HG03135 (cell line): ENCODE results near the gene ZNF581.

Experiments used
- ATAC-seq: cut with Tn5 transposase; IDR thresholded peaks from one replicate; pipeline ENCODE4 v1.9.1; 2021; ENCODE audit warnings: mild to moderate bottlenecking, moderate library complexity; ENCODE audit not compliant: unreplicated experiment

The ZNF581 gene, protein sequence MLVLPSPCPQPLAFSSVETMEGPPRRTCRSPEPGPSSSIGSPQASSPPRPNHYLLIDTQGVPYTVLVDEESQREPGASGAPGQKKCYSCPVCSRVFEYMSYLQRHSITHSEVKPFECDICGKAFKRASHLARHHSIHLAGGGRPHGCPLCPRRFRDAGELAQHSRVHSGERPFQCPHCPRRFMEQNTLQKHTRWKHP

DNA sequence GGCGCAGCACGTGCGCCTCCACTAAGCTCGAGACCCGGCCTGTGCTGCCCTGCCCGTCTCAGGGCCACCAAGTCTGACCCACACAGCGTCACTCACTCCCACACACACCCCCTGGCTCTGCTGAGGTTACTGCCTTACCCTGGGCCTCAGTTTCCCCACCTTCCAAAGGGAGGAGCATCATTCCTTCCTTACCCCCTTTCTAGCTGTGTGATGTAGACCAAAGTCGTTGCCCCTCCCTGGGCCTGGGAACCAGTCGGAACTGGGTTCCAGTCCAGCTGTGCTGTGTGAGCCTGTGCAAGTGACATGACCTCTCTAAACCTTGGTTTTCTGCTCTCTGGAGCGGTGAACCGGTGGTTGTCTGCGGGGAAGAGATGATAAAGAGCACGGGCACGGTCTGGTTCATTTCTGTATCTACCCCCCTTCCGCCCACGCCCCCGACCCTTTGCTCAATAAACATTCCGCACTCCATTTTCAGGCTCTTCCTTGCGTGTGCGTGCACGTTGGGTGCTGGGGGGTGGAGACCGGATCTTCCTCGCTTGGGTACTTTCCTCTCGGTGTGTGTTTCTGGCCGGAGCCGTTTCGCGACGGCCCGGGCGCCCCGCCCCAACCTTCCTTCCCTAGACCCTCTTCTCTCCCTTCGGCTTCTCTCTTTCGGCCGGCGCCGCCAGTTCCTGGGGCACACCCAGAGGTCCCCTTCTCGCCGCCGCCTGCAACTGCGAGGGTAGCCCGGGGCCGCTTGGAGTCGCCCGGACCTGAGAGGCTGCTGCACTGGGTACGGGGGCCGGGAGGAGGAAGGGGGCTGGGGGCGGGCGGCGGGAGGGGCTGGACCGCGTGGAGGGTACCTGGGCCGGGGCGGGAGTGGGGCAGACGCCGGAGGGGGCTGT is at the start of gene ZNF581:
Gene ZNF581 (plus strand): TSS at position 647 of the 884 bp plus-strand sequence. CDS start 923 bp downstream, outside the sequence.
- ATAC-seq, result peak; percentile 36

DNA sequence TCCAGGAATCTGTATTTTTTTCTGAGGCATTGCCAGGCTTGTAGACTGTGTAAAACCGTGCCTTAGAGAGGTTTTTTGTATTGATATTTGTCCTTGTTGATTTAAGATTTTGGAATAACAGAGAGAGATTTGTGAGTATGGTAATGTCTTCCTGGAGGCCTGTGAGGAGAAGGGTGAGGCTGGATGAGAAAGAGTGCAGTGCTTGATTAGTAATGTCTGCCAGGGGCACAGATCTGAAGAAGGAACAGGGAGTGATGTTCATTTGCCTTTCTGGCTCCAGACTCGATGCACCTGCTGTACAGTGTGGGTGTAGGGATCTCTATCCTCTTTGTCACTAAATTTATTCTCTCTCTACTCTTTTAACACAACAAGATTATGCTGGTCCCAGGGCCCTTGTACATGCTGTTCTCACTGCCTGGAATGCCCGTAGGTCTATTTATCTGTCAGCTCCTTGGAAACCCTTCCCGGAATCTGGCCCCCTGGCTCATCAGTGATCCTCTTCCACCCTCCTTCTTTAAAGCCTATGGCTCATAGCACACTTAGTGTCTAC is 48.4 kb upstream of the ZNF581 start:
- ATAC-seq, result no peak

DNA sequence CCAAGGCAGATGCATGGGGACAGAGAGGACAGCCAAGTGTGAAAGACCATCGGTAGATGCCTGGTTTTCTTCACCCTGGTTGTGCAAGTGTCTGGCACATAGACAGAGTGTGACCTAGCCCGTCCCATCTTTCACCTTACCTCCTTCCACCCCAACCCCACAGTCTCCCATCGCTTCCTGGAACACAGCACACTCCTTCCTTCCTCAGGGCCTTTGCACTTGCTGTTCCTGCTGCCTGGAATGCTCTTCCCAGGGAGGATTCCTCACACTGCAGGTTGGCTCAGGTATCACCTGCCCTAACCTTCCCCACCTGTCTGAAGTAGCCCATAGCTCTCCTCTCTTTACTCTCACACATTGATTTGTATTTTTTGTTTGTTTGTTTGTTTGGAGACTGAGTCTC is 47.1 kb upstream of the ZNF581 start:
- ATAC-seq, result no peak

DNA sequence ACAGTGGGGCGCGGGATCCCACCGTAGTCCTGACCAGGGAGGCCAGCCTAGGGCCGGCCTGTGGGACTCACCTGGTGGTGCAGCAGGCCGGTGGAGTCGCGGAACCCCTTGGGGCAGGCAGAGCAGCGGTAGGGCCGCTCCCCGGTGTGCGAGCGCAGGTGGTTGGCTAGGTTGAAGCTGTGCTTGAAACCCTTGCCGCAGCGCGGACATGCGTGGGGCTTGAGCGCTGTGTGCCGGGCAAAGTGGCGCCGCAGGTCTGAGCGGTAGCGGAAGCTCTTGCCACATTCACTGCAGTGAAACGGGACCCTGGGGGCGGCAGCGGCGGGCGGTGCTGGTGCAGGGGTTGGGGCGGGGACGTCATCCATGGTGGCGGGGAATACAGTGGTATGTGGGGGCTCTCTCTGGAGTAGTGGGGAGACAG is 45.9 kb upstream of the ZNF581 start:
- ATAC-seq, result no peak

DNA sequence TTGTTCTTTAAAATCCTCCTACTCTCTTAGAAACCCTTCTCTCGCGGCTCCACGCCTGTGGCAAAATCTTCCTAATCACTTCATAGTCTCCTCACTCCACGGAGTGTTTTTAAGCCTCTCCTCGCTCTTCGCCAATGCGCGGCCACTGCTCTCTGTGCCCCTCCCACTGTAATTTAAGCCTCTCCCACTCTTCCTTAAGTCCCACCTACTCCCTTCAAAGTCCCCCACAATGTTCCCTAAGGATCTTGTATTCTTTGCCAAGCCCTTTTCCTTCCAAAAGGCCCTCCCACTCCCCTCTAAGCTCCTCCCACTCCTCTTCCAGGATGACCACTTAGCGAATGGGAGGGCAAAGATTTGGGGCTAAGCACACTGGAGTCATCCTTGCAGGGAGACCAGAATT is 45.4 kb upstream of the ZNF581 start:
- ATAC-seq, result no peak

DNA sequence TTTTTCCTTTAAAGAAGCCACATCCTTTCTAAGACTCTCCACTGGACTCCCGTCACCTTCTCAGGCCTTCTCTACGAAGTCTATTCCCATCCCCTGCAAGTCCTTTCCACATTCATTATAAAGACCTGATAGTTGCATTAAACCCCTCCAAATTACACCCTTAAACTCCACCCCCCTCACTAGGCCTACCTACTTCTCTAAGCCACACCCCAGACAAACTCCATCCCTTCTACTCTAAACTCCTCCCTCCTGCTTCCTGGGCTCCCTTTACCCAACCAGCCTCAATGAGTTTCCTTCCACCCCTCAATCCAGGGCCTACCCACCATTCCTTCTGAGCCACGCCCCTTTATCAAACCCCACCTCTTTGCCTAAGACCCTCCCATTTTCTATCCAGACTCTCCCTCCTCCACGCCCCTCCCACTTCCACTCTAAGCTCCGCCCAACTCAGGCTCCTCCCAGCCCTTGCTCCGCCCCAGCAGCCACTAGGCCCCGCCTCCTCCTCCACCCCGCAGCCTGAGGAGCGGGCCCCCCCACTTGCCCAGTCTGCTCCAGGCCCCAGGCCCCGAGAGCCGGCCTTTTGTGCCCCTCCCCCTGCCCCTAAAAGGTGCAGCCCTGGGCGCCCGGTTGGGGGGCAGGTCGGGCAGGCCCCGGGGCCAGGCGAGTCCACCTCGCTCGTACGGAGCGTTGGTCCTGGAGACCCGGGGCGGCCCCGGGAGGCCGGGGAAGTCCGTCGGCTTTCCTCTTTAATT is 44.6 kb upstream of the ZNF581 start:
- ATAC-seq, result peak; percentile 45

DNA sequence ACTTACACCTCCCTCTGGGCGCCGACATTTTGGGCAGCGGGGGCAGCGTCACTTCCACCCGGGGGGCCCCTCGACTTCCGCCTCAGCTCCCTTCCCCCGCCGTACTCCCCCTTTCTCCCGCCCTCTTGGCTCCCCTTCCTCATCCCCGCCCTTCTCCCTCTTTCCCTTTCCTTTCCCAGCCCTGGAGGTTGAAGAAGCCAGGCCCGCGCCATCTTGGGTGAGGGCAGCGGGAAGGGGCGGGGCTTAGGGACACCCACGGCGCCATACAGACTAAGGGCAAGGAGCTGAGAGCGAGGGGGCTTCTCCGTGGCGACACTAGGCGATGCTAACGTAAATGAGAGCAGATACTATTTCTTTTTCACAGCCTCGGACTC is 44.0 kb upstream of the ZNF581 start, which contains the start of gene FIZ1:
Gene FIZ1 (minus strand): TSS at position 50 of the 374 bp plus-strand sequence. CDS start 1,652 bp downstream, outside the sequence.
- ATAC-seq, result peak; percentile 53

DNA sequence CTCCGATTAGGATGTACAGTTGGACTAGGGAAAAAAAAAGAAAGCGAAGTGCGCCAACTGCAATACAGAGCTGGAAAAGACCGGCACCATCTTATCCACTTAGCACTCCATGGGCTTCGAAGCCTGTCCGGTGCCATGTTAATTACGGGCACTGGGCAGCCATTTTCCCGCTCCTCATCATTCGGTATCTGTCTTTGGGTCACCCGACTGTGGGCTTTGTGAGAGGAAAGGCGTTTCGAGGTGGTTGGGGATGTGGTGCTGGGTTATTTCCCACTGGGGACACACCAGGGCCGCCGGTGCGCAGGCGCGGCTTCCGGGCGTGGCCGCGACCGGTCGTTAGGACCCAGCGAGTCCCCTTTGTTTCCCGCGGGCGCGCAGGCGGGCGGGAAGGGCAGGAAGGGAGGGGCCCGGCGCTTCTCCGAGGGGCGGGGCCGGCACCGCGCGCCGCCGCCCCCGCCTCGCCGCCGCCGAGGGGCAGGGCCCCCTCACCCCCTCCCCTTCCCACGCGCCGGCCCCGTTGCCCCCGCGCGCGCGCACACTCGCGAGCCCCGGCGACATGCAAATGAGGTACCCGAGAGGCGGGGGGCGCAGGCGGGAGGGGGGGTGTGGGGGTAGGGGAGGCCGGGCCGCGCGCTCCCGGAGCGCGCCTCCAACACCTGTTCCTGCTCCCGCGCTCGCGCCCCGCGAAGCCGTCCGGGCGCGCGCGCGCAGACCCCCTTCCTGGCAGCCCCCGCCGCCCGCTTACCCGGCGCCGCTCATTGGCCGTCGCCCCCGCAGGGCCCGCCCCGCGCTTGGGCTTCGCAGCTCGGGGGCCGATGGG is 43.4 kb upstream of the ZNF581 start, which contains the start of gene ZNF524:
Gene ZNF524 (plus strand): TSS at position 447 of the 820 bp plus-strand sequence. CDS start 1,825 bp downstream, outside the sequence.
- ATAC-seq, result peak; percentile 47

DNA sequence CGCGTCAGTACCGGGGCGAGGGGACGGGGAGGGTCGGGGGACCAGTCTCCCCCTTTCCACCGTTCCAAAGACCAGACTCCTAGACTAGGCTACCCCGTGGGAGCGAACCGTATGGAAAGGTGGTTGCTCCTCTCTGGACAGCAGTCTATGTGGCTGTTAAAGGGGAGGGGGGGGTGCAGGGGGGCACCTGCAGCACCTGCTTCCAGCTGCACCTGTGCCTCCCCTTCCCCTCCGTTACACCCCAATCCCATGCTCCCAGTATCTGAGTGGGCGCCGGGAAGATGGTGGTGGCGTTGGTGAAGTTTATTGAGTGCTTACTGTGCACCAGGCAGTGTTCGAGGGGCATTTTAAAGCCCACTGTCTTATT is 42.8 kb upstream of the ZNF581 start:
- no peak for ATAC-seq

DNA sequence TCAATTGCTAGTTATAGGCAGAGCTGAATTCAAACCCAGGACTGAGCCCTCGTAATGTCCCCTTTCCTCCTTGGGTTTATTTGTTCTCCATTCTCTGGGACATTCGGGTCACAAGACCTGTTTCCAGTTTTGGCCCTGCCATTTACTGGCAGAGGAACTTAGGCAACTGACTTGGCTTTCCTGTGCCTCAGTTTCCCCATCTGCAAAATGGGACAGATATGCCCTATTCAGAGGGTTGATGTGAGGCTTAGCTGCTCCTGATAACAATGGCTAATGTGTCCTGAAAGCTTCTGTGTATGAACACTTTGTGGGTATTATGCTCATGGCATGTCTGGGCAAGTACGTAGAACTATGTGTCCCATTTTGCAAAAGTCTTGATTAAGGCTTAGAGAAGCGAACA is 42.4 kb upstream of the ZNF581 start:
- no peak for ATAC-seq

DNA sequence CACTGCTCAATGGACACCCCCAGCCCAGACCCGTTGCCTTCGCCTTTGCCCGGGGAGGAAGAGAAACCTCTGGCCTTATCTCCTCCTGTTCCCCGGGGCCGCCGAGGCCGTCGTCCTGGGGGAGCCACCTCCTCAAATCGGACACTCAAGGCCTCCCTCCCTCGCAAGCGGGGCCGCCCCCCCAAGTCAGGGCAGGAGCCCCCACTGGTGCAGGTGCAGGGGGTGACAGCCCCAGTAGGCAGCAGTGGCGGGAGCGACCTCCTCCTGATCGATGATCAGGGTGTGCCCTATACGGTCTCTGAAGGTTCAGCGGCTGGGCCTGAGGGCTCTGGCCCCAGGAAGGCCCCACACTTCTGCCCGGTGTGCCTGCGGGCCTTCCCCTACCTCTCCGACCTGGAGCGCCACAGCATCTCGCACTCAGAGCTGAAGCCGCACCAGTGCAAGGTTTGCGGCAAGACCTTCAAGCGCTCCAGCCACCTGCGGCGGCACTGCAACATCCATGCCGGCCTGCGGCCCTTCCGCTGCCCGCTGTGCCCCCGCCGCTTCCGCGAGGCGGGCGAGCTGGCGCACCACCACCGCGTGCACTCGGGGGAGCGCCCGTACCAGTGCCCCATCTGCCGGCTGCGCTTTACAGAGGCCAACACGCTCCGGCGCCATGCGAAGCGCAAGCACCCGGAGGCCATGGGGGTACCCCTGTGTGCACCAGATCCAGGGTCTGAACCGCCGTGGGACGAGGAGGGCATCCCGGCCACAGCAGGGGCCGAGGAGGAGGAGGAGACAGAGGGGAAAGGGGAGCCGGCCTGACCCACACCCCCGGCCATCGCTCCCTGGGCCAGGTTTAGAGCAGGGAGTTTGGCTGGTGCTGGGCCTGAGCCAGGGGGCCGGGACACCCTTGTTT is 41.1 kb upstream of the ZNF581 start:
- no peak for ATAC-seq

DNA sequence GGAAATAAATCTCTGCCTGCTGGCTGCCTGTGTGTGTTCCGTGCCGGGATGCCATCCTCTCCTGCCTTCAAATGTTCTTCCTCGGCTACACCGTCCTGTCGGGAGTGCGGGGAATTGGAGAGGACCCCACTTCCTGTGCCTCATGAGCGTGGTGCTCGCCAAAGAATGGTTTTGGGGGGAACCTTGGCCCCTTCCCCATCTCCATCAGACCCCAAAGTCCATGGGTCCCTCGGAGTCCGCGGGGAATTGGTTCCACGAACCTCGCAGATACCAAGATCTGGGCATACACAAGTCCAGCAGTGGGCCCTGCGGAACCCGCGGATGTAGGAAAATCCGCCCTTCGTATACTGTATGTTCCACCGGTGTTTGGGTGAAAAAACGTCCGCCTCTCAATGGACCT is 40.3 kb upstream of the ZNF581 start:
- no peak for ATAC-seq

DNA sequence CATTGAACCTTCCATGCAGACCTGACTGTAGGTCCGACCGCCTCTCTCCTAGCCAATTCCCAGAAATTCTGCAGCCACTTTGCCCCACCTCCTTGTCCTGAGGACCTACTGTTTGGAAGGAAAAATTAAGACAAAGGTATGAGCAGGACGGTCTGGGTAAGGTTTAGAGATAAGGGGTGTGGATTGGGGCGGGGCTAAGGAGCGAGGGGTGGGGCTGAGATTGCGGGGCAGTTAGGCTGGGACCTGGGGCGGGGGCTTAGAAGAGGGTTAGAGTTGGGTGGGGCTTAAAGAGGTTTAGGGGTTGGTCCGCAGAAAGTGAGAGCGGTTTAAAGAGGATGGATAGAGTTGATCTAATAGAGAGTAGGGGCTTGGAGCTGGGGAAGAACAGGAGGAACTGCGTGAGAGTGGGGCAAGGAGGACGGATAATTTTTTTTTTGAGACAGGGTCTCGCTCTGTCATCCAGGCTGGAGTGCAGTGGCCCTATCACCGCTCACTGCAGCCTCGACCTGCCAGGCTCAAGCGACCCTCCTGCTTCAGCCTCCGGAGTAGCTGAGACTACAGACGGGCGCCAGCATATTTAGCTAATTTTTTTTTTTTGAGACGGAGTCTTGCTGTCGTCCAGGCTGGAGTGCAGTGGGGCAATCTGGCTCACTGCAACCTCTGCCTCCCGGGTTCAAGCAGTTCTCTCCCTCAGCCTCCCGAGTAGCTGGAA is 39.7 kb upstream of the ZNF581 start:
- ATAC-seq, result no peak

DNA sequence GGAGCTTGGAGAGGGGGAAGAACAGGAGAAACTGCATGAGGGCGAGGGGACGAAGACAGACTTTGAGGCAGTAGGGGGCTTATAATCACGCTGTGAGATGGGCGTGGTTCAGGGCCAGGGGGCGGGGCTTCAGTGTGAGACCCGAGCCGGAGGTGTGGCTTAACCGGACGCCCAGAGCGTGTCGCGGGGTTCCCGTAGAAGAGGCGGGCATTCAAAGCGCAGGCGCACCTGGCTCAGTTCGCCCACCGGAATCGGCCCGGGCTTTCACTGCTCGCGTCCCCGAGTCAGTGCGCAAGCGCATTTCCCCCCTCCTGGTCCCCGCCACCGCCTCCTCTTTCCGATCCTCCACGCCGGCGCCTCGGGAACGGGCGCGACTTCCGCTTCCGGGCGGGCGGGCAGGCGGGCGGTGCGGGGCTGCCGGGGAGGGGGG is 38.2 kb upstream of the ZNF581 start:
- peak; percentile 62 for ATAC-seq

DNA sequence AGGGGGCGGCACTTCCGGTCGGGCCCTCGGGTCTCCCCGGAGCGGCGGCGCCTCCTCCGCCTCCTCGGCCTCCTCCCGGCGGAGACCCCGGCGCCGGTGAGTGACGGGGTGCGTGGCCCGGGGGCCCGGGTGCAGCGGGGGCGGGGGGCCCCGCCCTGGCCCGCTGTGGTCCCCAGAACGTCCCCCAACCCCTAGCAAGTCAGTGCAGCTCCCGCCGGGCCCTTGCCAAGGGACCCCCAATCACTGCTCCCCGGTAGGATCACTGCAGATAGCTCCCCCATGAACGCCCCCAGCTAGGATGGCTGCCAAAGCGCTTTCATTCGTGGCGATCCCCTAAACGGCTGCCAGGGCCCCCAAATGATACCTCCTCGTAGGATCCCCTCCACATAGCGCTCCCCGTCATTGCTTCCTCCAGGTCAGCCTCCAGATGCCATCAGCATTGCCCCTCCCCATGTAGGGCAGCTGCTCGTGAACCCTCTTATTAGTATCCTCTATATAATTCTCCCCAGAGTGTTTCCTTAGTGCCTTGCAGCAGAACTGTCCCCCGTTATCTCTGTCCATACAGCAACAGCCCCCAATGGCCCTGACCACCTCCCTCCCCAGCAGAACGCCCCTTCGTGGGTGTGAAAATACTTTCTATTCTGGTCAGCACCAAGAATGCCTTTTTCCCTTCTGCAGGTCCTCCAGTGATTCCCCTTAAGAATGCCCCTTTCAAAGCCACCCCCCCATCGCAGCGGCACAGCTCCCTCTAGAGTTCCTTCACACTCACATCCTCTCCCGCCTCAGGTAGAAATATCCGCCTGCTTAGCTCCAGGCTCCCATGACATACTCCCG is 37.6 kb upstream of the ZNF581 start, which contains the start of gene ZNF865:
Gene ZNF865 (plus strand): TSS at position 11 of the 834 bp plus-strand sequence. CDS start 7,972 bp downstream, outside the sequence.
- ATAC-seq, result peak; percentile 34

DNA sequence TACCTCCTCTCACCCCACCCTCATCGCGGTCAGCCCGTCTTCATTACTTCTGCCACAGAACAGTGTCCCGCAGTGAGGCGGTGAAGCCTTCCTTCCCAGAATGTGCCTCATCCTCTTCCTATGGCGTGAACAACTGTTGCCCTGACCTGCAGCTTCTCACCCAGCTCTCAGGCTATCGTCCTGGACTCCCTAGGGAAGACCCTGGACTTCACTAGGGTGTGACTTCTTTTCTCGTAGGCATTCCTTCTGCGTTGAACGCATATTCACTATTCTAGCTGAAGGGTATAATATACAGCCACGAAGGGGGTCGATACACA is 37.0 kb upstream of the ZNF581 start:
- no peak for ATAC-seq

DNA sequence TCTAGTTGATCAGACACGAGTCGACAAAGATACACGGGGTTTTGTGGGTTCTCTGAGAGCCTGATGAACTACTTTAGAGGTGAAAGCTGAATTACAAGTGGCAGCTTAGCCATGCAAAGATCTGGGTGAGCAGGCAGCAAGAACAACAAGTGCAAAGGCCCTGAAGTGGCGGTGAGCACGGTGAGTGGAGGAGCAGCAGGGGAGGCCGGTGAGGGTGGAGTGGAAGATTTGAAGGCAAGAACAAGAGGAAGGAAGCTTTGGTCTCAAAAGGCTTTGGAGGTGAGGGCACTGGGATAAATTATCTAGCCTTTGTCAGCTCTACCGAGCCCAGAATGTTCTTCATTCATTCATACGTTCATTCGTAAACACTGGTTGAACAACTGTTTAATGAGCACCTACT is 36.6 kb upstream of the ZNF581 start:
- no peak for ATAC-seq

DNA sequence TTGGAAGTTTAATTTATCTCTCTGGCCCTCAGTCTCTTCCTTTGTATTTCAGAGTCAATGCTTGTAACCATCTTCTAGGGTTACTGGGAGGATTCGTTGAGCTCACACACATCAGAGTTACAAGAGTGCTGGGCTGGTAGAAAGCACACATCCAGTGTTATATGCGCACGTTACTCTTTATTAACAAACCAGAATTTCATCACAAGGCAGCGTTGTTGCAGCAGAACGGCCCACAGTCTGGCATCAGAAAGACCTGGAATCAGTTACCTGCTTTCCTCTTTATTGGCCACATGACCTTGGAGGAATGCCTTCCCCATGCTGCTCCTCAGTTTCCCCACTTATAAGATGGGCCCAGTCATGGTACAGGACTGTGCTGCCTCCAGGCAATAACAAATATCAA is 34.1 kb upstream of the ZNF581 start:
- no peak for ATAC-seq
